ENCODE results near the gene HLA-DQA1.

HLA-DQA1 gene

GRCh38 chr6:32638532-32639219 lies 1.5 kb downstream of the HLA-DQA1 start:
- no peak for TF ChIP-seq GATA2 (IDR thresholded peaks at IDR 0.05; ENCODE audit: low read depth, low read length)
- no peak for TF ChIP-seq GATA3 (IDR thresholded peaks at IDR 0.05; ENCODE audit: low read depth, low read length)

GRCh38 chr6:32639440-32640394 lies 2.5 kb downstream of the HLA-DQA1 start:
- TF ChIP-seq GATA3 (IDR thresholded peaks at IDR 0.05; ENCODE audit: low read depth, low read length) = no peak
- TF ChIP-seq GATA2 (IDR thresholded peaks at IDR 0.05; ENCODE audit: low read depth, low read length) = no peak

- no peak for TF ChIP-seq GATA2 (IDR thresholded peaks at IDR 0.05; ENCODE audit: low read depth, low read length)
- TF ChIP-seq GATA3 (IDR thresholded peaks at IDR 0.05; ENCODE audit: low read depth, low read length) = no peak
These were observed 3.9 kb downstream of the HLA-DQA1 start for GRCh38 chr6:32641122-32641521.

GRCh38 chr6:32642720-32643106 lies 5.5 kb downstream of the HLA-DQA1 start:
- TF ChIP-seq GATA3 (IDR thresholded peaks at IDR 0.05; ENCODE audit: low read depth, low read length) (no peak), GATA2 (IDR thresholded peaks at IDR 0.05; ENCODE audit: low read depth, low read length) (no peak)

GRCh38 chr6:32643904-32644303 lies 6.7 kb downstream of the HLA-DQA1 start:
- TF ChIP-seq GATA3 (IDR thresholded peaks at IDR 0.05; ENCODE audit: low read depth, low read length) (no peak), GATA2 (IDR thresholded peaks at IDR 0.05; ENCODE audit: low read depth, low read length) (no peak)

- TF ChIP-seq GATA3 (IDR thresholded peaks at IDR 0.05; ENCODE audit: low read depth, low read length) = no peak
- TF ChIP-seq GATA2 (IDR thresholded peaks at IDR 0.05; ENCODE audit: low read depth, low read length) = no peak
These were observed 8.0 kb downstream of the HLA-DQA1 start for GRCh38 chr6:32645047-32645703.

- TF ChIP-seq GATA2 (IDR thresholded peaks at IDR 0.05; ENCODE audit: low read depth, low read length) = no peak
- TF ChIP-seq GATA3 (IDR thresholded peaks at IDR 0.05; ENCODE audit: low read depth, low read length) = no peak
These were observed 18.1 kb downstream of the HLA-DQA1 start for GRCh38 chr6:32655203-32655710.

- TF ChIP-seq GATA3 (IDR thresholded peaks at IDR 0.05; ENCODE audit: low read depth, low read length) (no peak), GATA2 (IDR thresholded peaks at IDR 0.05; ENCODE audit: low read depth, low read length) (no peak)
These were observed 21.2 kb downstream of the HLA-DQA1 start for GRCh38 chr6:32658268-32658897.

GRCh38 chr6:32659856-32660595 lies 22.8 kb downstream of the HLA-DQA1 start:
- TF ChIP-seq GATA2 (IDR thresholded peaks at IDR 0.05; ENCODE audit: low read depth, low read length) (no peak), GATA3 (IDR thresholded peaks at IDR 0.05; ENCODE audit: low read depth, low read length) (no peak)

- TF ChIP-seq GATA3 (IDR thresholded peaks at IDR 0.05; ENCODE audit: low read depth, low read length) = no peak
- TF ChIP-seq GATA2 (IDR thresholded peaks at IDR 0.05; ENCODE audit: low read depth, low read length) = no peak
These were observed 24.9 kb downstream of the HLA-DQA1 start for GRCh38 chr6:32662099-32662498.

GRCh38 chr6:32662836-32663235 lies 25.6 kb downstream of the HLA-DQA1 start:
- TF ChIP-seq GATA2 (IDR thresholded peaks at IDR 0.05; ENCODE audit: low read depth, low read length) (no peak), GATA3 (IDR thresholded peaks at IDR 0.05; ENCODE audit: low read depth, low read length) (no peak)

- no peak for TF ChIP-seq GATA3 (IDR thresholded peaks at IDR 0.05; ENCODE audit: low read depth, low read length)
- no peak for TF ChIP-seq GATA2 (IDR thresholded peaks at IDR 0.05; ENCODE audit: low read depth, low read length)
These were observed 27.1 kb downstream of the HLA-DQA1 start for GRCh38 chr6:32664354-32664753.

GRCh38 chr6:32664827-32665362 lies 27.7 kb downstream of the HLA-DQA1 start:
- TF ChIP-seq GATA2 (IDR thresholded peaks at IDR 0.05; ENCODE audit: low read depth, low read length) (no peak), GATA3 (IDR thresholded peaks at IDR 0.05; ENCODE audit: low read depth, low read length) (no peak)
